Psoas muscle (tissue), 8 donors: ENCODE measurements around the gene CAB39. TPM values are rescaled to one million over a fixed set of nuclear protein-coding genes. Genes with fewer than 3 reads are reported as not detected.
A peak's percentile ranks its signal among the peaks of the same experiment; 100 is the strongest.
"Not testable (repeated sequence)": the region's sequence is repeated elsewhere in the genome, so short reads cannot be mapped to it uniquely, and the experiment has no call there.

Source experiments
- ATAC-seq, 4 donors: fragments of 200-7000 bp; cut with Tn5 transposase; one replicate each; pipeline ENCODE4 v1.9.1; 2020; ENCODE audit warnings: moderate library complexity in 3 of 4, mild to moderate bottlenecking in 2 of 4
- DNase-seq, 2 donors: peaks; one replicate each; pipeline ENCODE4 v3.0.0-alpha.2; 2020
- H3K27ac ChIP-seq: fragments of 200-600 bp; one replicate; pipeline ENCODE4 v1.8.0; 2022
- H3K27me3 ChIP-seq, 3 donors: fragments of 200-600 bp in 1 of 3; one replicate each; pipeline versions ENCODE4 v1.6.1 to v1.8.0; 2013 to 2022; ENCODE audit warnings: low read length in 2 of 3, mild to moderate bottlenecking in 2 of 3, moderate library complexity in 1 of 3; ENCODE audit not compliant: insufficient read depth in 3 of 3
- H3K36me3 ChIP-seq, 2 donors: fragments of 200-600 bp in 1 of 2; one replicate each; pipeline versions ENCODE4 v1.6.1 to v1.8.0; 2013 to 2022; ENCODE audit warnings: low read depth in 1 of 2, mild to moderate bottlenecking in 1 of 2, moderate library complexity in 1 of 2; ENCODE audit not compliant: insufficient read depth in 1 of 2
- H3K4me1 ChIP-seq: fragments of 200-600 bp; one replicate; pipeline ENCODE4 v1.8.0; 2022
- H3K4me3 ChIP-seq: fragments of 200-600 bp; one replicate; pipeline ENCODE4 v1.8.0; 2022; ENCODE audit warnings: mild to moderate bottlenecking
- H3K9me3 ChIP-seq: fragments of 200-600 bp; one replicate; pipeline ENCODE4 v1.8.0; 2022
- WGBS, 3 donors: extraction: QIAGEN DNeasy Blood & Tissue Kit; methylation state at CpG; one replicate each; pipeline versions ENCODE4 v1.1.6 to v1.1.7; 2013; 5-methylcytosine and 5-hydroxymethylcytosine counted together
- intact Hi-C, 2 donors: fragments of 100-400 bp; cut with DNase I; formaldehyde crosslinking; loops; one replicate each; pipeline versions ENCODE4 v1.11.0 to v1.14.2; 2022
- polyA plus RNA-seq, 3 donors: library from polyadenylated mRNA; stranded (reverse); fragments of 200-250 nt; gene quantifications; one replicate each; pipeline ENCODE4 v1.2.3, GENCODE V29; 2013
- total RNA-seq, 4 donors: library from RNA; stranded (reverse); fragmentation: NEBNext Ultra II Directional in 2 of 4; extraction: Animal tissue kit (Norgen Biotek cat#: 25700) in 2 of 4; gene quantifications; one replicate each; pipeline versions ENCODE4 v1.2.1 to v1.2.4, GENCODE V29; 2021 to 2023
- TF ChIP-seq, protein P1 (sequence below): fragments of 200-600 bp; IDR thresholded peaks from one replicate; pipeline ENCODE4 v1.8.0; 2022; ENCODE audit warnings: antibody characterized with exemption
- donor health status: healthy with polysubstance abuse.
- donor health status: DM: no; HTN: no; CAD: no; lungs with moderate emphysema.
- donor health status: Bipolar disorder and iron deficiency.
- donor health status: healthy.
- donor health status: DM: yes; HTN: yes; CAD: no.
- donor health status: DM: no; HTN: no; CAD: no.
- donor health status: DM: no; HTN: no; CAD: no.
- donor health status: DM: yes; HTN: yes; CAD: no.

CAB39 gene
- total and polyA plus RNA-seq, 7 donors = 36.0 to 166 (median 123) TPM

DNA sequence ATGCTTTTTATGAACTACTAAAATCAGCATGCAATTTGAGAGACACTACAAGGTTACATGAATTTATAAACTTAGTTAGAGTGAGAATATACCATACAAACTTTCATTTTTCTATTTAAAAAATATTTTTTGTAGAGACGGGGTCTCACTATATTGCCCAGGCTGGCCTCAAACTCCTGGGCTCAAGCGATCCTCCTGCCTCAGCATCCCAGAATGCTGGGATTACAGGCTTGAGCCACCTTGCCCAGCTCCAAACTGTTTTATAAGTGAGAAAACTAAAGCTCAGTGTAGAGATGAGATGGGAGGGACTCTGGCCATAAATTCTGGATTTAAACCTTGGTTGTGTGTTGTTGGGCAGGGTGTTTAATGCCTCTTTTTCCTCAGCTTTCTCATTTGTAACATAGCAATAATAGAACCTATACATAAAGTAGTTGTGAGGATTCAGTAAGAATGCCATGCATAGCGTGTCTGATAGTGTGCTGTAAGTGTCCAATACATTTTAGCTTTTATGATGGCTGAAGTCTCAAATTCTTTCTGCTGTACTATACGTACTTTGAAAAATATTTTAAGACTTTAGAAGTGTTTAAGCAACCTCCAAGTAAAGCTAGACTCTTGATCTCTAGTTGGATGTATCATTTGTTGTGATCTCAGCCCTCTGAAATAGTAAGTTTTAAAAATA lies 9.7 kb downstream of the CAB39 start:
- H3K9me3 ChIP-seq = no peaks in the 10 kb centered on the region
- H3K4me1 ChIP-seq = peaks cover 53% of the 10 kb centered on the region
- intact Hi-C loops = loop anchor here in 1 of 2 donors (5.0 kb wide), 1 partner anchor 35 kb away; no protein-coding TSS in a partner anchor
- no peaks in the 10 kb centered on the region for H3K27me3 ChIP-seq
- H3K4me3 ChIP-seq = peak overlapping the region; percentile 17
- 52 to 55% (median 54%) methylated on average over 4 of the region's 4 CpGs for WGBS, 3 donors
- peak in 1 of 4 donors; percentile 34 for ATAC-seq
- DNase-seq = no peak
- TF ChIP-seq, protein P1, sequence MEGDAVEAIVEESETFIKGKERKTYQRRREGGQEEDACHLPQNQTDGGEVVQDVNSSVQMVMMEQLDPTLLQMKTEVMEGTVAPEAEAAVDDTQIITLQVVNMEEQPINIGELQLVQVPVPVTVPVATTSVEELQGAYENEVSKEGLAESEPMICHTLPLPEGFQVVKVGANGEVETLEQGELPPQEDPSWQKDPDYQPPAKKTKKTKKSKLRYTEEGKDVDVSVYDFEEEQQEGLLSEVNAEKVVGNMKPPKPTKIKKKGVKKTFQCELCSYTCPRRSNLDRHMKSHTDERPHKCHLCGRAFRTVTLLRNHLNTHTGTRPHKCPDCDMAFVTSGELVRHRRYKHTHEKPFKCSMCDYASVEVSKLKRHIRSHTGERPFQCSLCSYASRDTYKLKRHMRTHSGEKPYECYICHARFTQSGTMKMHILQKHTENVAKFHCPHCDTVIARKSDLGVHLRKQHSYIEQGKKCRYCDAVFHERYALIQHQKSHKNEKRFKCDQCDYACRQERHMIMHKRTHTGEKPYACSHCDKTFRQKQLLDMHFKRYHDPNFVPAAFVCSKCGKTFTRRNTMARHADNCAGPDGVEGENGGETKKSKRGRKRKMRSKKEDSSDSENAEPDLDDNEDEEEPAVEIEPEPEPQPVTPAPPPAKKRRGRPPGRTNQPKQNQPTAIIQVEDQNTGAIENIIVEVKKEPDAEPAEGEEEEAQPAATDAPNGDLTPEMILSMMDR = no peak
- H3K27ac ChIP-seq = peak overlapping the region; percentile 54
- H3K36me3 ChIP-seq = peaks cover 0 to 5% of the 10 kb centered on the region in 2 donors

DNA sequence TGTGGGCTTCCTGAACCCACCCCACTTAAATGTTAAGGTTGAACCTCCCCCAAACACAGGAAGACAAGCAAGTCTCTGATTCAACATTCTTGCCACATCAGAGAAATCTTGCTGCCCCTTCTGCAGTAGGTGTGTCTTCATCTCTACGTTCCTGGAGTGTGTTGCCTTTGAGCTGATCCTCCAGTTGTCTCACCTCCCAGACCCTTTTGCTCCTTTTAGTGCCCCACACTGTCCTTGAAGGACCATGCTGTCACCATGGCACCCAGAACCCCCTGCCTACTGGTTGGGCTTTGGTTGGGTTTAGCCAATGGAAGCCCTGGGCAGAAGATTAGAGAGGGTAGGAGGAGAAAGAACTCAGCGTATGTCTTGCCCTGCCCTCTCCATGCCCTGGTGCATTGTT lies 10.7 kb downstream of the CAB39 start:
- Histone ChIP-seq H3K36me3 (peaks cover 0 to 5% of the 10 kb centered on the region in 2 donors), H3K4me1 (peaks cover 43% of the 10 kb centered on the region), H3K27me3 (no peaks in the 10 kb centered on the region), H3K9me3 (no peaks in the 10 kb centered on the region), H3K4me3 (no peak overlapping the region), H3K27ac (peak overlapping the region; percentile 54)
- TF ChIP-seq, protein P1 = no peak
- DNase-seq (no peak), ATAC-seq (peak in 3 of 4 donors; percentile 11 to 31 (median 15))
- 63 to 77% (median 69%) methylated on average over 2 of the region's 2 CpGs for WGBS, 3 donors
- intact Hi-C loops = loop anchor here in 1 of 2 donors (5.0 kb wide), 1 partner anchor 34 kb away; no protein-coding TSS in a partner anchor

DNA sequence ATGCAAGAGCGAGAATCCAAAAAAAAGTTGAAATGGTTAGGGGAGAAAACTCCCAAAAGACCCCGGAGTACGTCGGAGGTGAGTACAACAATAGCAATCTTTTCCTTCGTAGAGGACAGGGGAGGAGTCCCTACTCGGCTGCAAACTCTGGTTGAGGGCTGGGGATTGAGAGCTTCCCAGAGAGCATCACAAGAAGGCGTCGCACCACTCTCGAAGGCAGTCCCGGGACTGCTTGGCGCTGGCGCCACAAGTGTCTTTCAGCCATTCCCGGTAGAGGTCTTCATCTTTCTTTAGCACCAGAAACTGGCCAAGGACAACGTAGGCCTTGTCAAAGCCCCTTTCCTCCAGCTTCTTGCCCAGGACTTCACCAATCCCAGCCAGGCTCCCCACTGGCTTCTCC lies 12.3 kb downstream of the CAB39 start:
- H3K27me3 ChIP-seq, H3K9me3 ChIP-seq, H3K36me3 ChIP-seq, H3K27ac ChIP-seq, ATAC-seq, DNase-seq, H3K4me3 ChIP-seq: not testable (repeated sequence)
- intact Hi-C loops = loop anchor here in 1 of 2 donors (5.0 kb wide), 1 partner anchor 32 kb away; no protein-coding TSS in a partner anchor
- H3K4me1 ChIP-seq = peaks cover 34% of the 10 kb centered on the region
- WGBS, 3 donors = 88 to 93% (median 92%) methylated on average over 13 to 14 of the region's 14 CpGs

DNA sequence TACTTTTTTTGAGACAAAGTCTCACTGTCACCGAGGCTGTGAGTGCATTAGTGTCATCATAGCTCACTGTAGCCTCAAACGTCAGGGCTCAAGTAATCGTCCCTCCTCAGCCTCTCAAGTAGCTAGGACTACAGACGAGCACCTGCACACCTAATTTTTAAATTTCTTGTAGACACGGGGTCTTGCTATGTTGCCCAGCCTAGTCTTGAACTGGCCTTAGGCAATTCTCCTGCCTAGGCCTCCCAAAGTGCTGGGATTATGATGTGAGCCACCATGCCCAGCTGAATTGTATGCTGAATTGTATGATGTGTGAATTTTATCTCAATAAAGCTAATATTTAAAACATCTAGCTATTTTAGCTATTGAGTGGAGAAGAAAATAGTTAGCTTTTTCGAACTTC lies 18.9 kb downstream of the CAB39 start:
- intact Hi-C loops = no loop called here
- WGBS, 3 donors = 87 to 93% (median 87%) methylated on average over 6 of the region's 6 CpGs
- Histone ChIP-seq H3K4me3 (no peak overlapping the region), H3K27me3 (no peaks in the 10 kb centered on the region), H3K4me1 (peaks cover 46% of the 10 kb centered on the region), H3K36me3 (no peaks in the 10 kb centered on the region), H3K27ac (no peak overlapping the region), H3K9me3 (no peaks in the 10 kb centered on the region)
- no peak for DNase-seq
- TF ChIP-seq, protein P1 = no peak
- no peak for ATAC-seq

DNA sequence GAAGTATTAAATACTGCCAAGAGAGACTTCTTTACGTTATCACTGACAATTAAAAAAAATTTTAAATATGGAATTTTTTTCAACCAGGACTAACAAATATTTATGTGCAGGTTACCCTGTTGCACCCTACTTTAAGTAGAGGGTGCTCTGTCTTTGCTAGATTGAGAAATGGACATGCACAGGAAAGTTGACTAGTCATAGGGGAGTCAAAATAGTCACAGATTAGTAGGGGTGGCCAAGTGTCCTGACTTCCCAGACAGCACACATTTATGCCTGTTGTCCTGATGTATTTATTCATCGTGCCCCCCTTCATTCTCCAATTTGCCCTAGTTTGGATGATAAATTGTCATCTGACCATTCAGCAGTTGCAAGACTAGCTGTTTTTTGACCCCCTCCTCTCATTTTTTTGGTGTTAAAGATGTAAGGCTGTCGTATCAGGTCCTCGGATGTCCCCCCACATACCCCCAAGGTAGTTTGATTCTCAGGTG lies 20.3 kb downstream of the CAB39 start:
- intact Hi-C loops = no loop called here
- H3K4me3 ChIP-seq = no peak overlapping the region
- H3K4me1 ChIP-seq = peaks cover 58% of the 10 kb centered on the region
- DNase-seq (no peak), ATAC-seq (peak; percentile 37 to 83 (median 74))
- WGBS, 3 donors = 78 to 87% (median 85%) methylated on average over 4 of the region's 4 CpGs
- no peaks in the 10 kb centered on the region for H3K36me3 ChIP-seq
- H3K9me3 ChIP-seq = no peaks in the 10 kb centered on the region
- H3K27ac ChIP-seq = peak overlapping the region; percentile 51
- H3K27me3 ChIP-seq = no peaks in the 10 kb centered on the region
- TF ChIP-seq, protein P1 = no peak
